HEK293T (cell line): ENCODE results near the gene GPBP1.

Experiments used
- NFRKB ChIP-seq: fragments of 450-650 bp; IDR thresholded peaks from 2 replicates; pipeline ENCODE4 v1.6.1; 2016; ENCODE audit warnings: mild to moderate bottlenecking, moderate library complexity
- TARDBP ChIP-seq: fragments of 450-650 bp; IDR thresholded peaks from 2 replicates; pipeline ENCODE4 v1.6.1; 2016
- TF ChIP-seq, protein P1 (sequence below): fragments of 450-650 bp; IDR thresholded peaks from 2 replicates; pipeline ENCODE4 v1.6.1; 2016

DNA sequence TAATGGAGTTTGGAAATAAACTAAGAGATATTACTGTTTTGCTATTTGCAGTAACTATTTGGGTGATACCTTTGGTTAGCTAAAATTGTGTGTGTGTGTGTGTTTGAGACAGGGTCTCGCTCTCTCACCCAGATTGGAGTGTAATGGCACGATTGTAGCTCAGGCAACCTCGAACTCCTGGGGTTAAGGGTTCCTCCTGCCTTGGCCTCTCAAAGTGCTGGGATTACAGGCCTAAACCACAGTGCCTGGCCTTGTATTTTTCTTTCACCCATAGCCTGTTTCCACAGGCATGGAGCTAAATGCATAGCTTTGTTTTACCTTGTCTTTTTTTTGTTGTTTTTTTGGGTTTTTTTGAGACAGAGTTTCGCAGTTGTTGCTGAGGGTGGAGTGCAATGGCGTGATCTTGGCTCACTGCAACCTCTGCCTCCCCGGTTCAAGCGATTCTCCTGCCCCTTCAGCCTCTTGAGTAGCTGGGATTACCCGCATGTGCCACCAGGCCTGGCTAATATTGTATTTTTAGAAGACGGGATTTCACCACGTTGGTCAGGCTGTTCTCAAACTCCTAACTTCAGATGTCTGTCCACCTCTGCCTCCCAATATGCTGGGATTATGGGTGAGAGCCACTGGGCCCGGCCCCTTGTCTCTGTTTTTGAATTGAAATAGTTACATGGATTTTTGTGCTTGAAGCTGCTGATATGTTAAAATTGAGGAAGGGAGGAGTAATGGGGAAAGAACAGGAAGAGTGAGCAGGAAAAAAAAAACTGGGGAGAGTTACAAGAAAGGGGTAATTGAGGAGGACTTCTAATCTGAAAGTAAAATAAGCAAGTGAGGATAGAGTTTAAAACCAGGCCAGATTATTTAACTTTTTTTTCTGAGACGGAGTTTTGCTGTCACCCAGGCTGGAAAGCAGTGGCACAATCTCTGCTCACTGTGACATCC lies 5.7 kb downstream of the GPBP1 start:
- no peak for TF ChIP-seq TARDBP
- TF ChIP-seq, protein P1, sequence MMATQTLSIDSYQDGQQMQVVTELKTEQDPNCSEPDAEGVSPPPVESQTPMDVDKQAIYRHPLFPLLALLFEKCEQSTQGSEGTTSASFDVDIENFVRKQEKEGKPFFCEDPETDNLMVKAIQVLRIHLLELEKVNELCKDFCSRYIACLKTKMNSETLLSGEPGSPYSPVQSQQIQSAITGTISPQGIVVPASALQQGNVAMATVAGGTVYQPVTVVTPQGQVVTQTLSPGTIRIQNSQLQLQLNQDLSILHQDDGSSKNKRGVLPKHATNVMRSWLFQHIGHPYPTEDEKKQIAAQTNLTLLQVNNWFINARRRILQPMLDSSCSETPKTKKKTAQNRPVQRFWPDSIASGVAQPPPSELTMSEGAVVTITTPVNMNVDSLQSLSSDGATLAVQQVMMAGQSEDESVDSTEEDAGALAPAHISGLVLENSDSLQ, result no peak
- TF ChIP-seq NFRKB, result no peak
